Superior temporal gyrus (tissue), 1 donor: ENCODE measurements around the gene BEST1.

Experiments used
- DNase-seq: peaks from one replicate; pipeline ENCODE4 v3.0.0-alpha.2; 2016; ENCODE audit errors: extremely low spot score

BEST1 gene

DNA sequence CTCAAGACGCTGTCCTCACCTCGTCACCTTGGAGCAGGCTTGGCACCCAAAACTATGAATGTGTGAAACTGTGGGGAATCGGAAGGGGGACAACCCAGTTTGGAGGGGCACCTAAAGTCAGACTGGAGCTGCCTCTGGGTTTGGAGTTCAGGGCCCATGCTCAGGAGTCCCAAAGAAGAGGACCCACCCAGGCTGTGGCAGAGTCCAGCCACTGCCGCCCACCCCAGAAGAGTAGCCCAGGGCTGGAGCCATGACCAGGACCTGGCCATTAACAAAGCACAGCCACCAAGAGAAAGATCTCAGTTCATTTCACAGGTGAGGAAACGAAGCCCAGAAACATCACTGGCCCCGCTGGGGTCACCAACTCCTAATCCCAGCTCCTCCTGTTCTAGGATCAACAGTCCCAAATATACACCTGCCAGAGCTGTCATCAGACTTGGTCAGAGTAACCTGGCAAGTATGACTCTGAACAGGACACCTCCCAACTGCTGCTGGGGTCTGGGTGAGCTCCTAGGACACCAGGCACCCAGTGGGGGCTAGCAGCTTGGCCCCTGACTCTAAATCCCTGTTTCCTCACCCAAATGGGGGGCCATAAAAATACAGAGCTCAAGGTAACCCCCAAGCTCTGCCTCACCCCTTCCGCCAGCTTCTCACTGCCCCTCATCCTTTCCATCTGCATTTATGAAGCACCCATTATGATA, 35.5 kb upstream of the BEST1 start:
- DNase-seq, result no peak

DNA sequence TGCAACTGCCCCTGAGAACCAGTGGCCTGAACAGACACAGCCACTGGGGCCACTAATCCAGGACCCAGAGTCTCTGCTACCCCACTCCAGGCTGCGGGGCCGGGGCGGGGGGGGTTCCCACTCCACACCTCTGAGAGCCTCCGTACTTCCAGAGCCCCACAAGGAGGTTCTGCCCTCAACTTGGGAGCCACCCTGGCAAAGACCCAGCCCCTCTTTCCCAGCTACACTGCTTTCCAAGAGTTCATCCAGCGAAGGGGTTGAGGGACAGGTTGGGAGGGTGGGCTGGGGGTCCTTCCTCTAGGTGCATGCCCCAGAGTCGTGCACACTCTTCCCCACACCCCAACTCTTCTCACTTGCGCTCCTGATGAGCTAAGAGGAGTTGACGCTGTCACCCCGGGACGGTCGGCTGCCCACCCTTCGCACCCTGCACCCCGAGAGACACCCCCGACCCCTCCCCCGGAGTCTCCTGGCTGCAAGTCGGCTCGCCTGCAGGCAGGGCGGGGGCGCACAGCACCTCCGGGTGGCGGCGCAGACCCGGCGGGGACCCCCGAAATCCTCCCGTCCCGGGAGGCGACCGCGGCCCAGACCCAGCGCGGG, 33.3 kb upstream of the BEST1 start:
- DNase-seq, result no peak

DNA sequence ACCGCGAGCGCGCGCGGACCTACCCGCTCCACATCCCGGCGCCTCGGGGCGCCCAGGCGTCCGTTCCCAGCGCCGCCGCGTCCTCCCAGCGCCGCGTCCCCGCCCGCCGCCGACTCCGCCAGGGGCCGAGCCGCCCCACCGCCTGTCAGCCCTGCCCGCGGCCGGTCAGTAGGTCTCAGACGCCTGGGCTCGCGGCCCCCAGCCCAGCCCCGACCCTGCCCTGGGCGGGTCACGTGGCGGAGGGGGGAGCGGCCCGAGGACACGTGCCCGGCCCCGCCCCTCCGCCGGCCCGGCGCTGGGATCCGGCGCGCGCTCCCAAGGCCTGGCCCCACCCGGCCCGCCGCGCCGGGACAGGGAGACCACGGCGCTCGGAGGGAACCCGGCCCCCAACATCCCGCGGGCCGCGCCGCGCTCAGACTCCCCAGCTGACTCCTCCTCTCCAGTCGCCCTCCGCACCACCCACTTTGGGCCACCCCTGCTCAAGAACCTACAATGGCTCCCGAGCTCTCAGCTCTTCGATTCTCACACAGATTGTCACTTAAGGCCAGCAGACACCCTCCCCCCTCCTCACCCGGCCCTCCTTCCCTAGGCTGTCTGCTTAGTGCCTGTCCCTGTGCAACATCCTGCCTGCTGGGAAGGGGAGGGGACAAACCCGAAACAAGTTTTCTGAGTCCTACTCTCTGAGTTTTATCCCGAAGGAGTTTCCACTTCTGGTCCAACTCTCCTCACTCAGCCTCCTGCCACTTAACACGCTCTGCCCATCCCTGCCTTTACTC, 32.6 kb upstream of the BEST1 start, which contains the start of gene RAB3IL1:
Gene RAB3IL1 (minus strand): TSS at position 233 of the 776 bp plus-strand sequence. CDS start 199 bp downstream, at position 34.
- DNase-seq, result peak; percentile 34

DNA sequence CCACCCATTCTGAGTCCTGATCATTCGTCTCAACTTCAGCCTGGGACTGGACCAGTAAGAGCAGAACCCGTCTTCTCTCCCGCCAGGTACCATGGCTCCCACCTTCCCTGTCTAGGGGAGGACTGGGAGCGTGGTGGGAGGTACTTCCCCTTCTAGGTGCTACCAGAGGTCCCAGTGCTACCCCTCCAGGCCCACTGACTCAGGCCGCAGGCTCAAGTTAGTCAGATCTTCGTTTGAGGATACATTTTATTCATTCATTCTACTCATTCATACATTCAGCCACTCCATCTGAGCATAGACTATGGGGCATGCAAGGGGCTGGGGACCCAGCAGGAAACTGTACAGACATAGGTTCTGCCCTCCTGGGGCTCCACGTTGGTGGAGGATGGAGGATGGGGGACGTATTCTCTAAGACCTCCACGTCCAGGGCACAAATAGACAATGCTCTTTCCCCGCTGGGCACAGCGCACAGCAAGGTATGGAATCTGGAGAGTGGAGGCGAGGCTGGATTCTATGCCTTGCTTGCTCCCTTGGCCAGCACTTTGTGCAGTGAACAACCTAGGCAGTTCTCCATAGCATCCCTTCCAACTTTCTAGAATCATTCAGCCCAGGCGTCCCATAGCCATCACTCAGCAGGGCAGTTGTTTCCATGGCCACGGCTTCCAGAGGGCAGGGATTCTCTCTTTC, 31.8 kb upstream of the BEST1 start:
- no peak for DNase-seq

DNA sequence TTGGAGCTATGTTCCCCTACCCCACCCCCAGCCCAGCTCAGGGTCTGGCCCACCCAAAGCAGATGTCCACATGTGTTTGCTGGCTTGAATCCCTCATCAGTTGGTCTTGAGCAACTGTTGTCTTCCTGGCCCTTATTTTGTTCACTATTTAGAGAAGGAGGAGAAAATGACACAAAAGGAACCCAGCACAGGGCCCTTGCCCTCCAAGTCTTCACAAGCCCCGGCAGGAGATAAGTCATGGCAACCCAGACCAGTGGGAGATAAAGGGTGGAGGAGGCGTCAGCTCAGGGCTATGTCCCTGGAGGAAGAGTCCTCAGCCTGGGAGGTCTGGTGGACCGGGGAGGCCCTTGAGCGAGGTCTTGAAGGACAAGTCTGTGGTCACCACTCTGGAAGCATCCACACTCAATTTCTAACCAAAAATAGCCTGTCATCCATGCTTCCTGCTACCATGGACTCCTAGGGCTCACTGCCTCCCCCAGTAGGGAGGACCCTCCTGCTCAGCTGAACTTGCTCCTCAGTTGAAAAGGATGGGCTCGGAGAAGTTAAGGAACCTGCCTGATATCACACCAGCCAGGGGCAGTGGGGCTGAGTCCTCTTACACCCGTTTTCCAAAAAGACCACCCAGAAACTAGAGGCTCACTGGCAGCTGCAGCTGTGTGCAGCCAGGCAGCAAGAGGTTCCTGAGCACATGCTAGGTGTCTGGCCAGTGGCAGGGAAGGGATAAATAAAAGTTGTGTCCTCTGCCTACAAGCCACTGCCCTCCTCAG, 31.0 kb upstream of the BEST1 start:
- DNase-seq, result no peak

DNA sequence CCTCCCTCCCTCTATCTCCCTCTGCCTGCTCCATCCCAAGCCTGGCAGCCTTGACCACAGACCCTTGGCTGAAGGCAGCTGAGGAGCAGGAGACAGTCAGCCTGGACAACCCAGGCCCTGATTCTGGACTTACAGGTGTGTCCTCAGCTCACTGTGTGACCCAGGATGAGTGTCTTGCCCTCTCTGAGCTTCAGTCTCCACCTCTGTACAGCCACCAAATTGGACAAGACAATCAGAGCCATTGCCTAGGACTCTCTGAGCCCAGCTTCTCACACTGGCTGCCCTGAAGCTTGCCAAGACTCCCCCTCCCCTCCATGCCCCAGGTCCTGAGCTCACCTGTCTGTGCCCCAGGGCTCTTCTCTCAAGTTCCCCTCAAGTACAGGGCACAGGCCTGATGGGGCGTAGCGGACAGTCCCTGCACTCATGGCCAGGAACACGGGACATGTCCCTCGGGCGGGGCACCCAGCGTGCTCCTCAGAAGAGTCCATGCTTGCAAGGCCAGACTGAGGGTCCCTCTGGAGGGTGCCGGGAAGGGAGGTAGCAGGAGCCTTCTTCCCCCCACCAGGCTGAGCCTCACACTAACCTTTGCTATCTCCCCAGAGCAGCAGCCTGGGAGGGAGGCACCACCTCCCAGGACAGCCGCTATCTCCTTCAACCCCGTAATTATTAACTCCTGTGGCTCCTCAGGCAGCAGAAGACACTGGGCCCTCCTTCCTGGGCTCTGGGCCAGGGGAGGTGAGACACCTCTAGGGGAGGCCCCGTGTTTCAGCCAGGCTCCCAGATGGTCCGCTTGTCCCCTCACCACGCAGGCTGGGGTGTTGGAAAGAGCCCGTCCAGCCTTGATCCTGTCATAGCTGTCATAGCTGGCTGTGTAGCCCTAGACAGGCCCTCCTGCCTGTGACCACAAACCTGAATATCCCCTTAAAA, 30.2 kb upstream of the BEST1 start:
- DNase-seq, result no peak

DNA sequence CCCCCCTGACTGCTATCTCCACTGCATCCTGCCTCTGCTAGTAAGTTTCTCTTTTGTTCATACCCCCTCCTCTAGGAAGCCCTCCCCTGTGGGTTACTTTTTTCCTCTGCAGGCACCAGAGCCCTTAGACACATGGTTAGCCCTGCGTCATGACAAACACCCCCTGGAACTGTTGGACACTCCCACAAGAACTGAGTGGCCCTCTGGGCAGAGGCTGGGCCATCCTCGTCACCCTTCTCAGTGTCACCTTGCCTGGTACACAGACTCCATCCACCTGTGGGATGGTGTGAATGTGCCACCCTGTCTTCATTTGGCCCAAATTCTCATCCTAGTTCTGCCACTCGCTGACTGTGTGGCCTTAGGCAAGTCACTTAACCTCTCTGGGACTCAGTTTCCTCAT, 28.7 kb upstream of the BEST1 start:
- no peak for DNase-seq

DNA sequence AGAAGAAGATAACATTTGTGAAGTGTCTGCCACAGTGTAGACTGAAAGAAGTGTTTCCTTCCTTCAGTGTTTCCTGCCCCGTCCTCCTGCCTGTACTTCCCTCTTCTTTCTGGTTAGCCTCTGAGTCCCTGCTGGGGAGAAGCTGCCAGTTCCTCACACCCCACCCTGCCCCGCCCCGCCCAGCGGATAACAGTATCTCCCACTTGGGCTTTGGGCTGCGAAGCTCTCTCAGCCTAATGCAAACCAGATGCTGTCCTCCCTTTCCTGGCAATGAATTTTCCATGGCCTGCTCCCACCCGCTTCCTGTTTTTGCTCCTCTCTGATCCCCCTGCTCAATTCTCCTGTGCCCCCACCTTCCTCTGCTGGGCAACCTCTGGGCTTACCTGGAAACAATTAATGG, 27.6 kb upstream of the BEST1 start:
- DNase-seq, result no peak

DNA sequence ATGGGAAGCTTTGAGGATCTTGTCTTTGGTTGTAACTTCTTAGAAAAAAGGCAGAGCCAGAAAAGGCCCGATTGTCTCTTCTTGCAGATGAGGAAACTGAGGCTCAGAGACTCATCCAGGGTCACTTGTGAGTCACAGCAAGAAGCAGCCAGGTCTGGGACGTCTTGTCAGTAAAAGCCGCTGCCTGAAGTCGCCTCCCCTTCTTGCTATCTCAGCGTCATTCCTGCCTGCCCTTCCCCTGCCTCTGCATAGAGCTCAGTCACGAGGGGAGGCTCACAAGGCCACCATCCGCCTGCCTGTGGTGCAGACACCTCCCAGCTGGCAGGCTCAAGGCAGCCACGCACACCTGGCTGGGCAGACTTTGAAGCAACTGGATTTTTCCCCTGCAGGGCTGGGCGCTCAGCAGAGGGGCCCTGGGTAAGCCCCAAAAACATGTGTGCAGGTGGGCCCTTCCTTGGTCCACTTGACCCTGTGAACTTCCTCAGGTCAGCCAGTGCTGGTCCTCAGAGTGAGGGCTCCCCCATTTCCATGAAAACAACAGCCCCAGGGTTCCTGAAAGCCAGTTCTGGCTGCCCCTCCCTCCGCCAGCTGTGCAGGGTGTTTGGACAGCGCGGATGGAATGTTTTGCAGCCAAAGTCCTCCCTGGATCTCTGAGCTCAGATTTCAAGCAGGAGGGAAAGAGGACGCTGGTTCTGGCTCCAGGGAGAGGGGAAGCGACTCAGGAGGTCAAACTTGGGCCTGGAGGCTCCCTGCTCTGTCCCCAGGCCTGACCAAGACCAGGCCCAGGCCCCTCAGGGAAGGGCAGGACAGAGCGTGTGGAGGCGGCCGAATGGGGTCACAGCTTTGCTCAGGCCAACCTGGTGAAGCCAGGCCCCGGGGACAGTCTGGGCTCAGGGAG, 26.7 kb upstream of the BEST1 start:
- DNase-seq, result no peak

DNA sequence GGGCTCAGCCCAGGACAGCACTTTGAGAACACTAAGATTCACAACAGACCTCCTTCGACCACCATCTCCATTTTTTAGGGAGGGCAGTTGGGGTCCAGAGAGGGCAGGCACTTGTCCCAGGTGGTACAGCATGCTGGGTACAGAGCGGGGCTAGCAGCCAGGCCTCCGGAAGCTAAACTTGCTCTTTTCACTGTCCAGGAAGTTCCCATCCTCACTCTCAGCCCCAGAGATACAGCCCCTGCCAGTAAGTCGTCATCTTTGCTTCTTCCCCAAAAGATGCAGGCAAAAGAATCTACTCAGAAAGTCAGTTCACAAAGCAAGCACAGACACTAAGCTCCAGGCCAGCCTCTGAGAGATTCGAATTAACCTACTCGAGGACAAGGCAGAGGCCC, 26.1 kb upstream of the BEST1 start:
- DNase-seq, result no peak

DNA sequence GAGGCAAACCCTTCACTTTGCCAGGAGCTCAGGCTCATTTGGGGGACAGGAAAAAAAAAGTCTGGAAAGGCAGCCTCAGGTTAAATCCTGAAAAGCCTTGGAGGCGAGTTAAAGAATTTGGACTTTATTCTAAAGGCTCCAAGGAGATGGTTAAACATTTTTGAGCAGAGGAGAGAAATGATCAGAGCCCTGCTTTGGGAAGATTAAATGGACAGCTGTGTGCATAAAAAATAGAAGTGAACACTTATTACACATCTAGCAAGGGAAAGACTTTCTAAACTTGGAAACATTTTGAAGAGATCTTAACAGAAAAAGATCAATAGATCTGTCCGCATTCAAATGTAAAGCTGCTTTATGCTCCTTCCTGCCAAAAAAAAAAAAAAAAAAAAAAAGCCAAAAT, 24.4 kb upstream of the BEST1 start:
- no peak for DNase-seq

DNA sequence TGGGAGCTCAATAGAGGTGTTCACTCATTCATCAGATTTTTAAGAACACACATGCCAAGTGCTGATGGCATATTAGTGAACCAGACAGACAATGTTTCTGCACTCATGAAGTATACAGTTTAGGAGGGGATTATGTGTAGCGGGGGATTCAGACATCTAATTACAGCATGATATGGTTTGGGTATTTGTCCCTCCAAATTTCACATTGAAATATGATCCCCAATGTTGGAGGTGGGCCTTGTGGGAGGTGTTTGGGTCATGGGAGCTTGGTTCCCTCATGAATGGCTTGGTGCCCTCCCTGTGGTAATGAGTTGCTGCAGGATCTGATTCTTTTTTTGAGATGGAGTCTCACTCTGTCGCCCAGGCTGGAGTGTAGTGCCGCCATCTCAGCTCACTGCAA, 23.9 kb upstream of the BEST1 start:
- no peak for DNase-seq

DNA sequence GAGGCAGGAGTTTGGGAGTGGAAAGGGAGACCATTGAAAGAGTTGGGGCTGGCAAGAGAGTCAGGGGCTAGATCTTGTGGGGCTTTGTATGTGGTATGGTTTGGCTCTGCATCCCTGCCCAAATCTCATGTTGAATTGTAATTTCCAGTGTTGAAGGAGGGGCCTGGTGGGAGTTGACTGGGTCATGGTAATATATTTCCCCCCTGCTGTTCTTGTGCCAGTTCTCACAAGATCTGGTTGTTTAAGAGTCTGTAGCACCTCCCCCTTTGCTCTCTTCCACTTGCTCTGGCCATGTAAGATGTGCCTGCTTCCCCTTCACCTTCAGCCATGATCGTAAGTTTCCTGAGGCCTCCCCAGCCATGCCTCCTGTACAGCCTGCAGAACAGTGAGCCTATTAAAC, 22.6 kb upstream of the BEST1 start:
- no peak for DNase-seq

DNA sequence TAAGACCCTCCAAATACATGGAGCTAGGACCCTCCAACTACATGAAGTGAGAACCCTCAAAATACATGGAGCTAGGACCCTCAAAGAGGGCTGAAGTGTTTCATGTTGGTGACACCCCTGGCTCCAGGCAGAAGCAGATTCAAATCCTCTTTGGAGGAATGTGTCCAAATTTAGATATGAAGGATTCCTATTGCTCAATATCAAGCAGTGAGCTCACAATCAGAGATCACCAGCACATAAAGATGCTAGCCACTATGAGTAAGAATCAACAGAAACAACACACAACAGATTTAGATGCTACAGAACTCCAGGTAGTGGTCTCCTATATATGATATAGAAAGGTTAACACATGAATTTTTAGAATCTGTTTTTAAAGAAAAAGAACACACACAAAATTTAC, 21.5 kb upstream of the BEST1 start:
- DNase-seq, result no peak

DNA sequence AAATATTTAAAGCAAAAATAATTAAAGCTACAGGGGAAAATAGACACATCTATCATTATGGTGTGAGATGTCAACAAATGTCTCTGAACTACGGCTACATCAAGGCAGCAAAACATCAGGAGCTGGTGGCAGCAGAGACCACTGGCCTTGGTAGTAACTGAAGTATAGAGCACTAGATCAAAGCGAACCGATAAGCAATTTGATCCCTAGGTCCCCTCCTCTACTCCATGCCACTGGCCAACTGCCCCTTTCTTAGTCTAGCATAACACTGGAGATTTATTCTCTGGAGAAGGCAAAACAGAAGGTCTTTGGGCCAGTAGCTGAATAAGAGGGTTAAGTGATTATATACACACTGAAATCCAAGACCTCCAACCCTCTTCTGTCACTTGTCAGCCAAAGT, 19.2 kb upstream of the BEST1 start:
- no peak for DNase-seq

DNA sequence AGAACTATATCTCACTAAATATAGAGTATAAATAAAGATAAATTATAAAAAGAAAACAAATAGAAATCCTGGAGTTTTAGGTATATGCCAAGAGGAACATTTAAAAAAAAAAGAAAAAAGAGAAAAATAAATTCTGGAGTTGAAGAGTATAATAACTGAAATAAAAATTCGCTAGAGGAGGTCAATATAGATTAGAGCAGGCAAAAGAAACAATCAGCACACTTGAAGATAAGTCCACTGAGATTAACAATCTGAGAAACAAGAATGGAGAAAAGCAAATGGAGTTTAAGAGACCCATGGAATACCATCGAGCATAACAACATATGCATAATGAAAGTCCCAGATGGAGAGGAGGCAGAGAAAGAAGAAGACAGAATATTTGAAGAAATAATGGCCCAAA, 14.3 kb upstream of the BEST1 start:
- no peak for DNase-seq

DNA sequence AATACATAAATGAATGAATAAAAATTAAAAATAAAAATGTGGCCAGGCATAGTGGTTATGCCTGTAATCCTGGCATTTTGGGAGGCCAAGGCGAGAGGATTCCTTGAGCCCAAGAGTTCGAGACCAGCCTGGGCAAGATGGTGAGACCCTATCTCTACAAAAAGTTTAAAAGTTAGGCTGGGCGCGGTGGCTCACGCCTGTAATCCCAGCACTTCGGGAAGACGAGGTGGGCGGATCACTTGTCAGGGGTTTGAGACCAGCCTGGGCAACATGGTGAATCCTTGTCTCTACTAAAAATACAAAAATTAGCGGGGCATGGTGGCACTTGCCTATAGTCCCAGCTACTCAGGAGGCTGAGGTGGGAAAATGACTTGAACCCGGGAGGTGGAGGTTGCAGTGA, 9.7 kb upstream of the BEST1 start:
- DNase-seq, result no peak

DNA sequence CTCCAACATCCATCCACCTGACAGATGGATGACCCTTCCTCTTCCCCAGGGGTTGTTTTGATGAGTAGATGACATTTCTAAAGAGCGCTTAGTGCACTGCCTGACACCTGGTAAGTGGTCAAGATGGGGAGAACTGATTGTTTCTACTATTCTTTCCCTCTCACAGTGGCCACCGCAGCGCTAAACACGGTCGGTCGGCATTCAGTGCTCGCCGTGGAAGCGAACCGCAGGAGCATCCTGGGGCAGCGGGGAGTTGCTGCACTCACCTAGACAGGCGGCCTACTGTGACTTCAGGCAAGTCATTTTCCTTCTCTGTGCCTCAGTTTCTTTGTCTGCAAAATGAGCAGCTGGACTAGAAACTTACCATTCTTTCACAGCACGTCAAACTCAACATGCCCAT, 5.0 kb upstream of the BEST1 start:
- DNase-seq, result no peak

DNA sequence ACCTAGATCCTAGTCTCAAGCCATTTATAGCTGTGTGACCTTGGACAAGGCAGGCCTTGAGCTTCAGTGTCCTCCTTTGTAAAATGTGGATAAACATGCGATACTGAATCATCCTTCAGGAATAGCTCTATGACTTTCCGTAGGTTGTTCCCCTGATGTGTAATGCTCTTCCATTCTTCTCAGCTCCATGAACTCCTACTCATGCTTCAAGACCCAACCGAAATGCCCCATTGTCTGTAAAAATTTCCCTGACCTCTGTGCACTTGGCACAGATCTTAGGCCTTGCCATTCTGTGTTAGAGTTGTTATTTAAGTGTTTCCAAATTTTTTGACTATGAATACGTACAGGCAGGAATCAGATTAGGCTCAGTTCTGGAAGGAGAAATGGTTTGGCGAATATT, 3.3 kb upstream of the BEST1 start:
- DNase-seq, result no peak
